ENCODE results near the gene MTG2.
A peak's percentile ranks its signal among the peaks of the same experiment; 100 is the strongest.
"Not testable (repeated sequence)": the region's sequence is repeated elsewhere in the genome, so short reads cannot be mapped to it uniquely, and the experiment has no call there.

The MTG2 gene

DNA sequence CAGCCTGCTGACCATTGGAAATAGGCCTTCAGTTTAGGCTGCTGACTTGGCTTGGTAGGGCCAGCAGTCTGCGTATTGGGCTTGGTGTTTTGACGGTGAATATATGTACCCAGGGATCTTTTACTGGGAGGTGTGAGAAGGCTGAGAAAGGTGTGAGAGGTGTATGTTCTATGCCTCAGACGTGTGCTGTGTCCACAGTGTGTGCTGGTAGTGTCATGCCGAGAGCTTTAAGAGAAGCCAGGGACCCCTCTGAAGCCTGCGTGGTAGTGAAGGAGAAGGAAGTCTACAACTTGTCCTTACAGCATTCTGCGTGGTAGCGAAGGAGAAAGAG is 37.2 kb upstream of the MTG2 start:
- no peak for DNase-seq (ENCODE audit: low read depth)

GRCh38 chr20:62146019-62146755 is 36.6 kb upstream of the MTG2 start:
- no peak for DNase-seq (ENCODE audit: low read depth)

DNA sequence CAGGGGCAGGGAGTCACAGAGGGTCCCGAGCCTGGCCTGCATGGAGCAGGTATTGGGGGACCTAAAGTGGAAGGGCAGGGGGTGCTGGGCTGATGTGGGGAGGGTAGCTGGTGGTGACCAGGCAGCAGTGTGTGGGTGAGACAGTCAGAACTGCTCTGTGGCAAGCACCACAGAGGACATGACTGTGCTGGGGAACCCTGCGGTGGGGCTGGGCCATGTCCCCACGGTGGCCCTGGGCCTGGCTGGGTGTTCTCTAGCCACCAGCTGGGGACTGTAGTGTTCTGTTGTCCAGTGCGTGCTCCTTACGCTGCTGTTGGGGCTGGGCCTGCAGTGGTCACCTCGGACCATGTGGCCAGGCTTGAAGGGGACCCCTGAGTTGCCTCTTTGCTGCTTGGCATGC is 35.7 kb upstream of the MTG2 start:
- DNase-seq (ENCODE audit: low read depth) = no peak

DNA sequence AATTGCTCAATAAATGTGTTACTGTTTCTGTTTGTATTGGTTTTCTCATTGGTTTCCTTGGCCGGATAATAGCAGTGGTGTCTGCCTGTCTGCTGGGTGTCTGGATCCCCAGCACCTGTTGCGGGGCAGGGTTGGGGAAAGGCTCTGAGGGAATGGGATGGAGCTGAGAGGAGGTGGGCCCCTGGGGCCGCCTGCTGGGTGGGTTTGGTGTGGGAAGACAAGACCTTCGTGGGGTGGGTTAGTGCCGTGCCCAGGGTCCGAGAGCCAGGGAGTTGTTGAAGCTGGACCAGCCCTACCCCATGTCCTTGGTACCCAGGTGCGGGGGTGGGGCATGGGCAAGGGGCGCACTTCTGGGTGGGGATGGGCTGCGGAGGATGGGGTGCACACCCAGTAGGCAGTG is 35.3 kb upstream of the MTG2 start:
- DNase-seq (ENCODE audit: low read depth) = no peak

GRCh38 chr20:62148383-62148782 is 34.4 kb upstream of the MTG2 start:
- DNase-seq (ENCODE audit: low read depth) = not testable (repeated sequence)

GRCh38 chr20:62148908-62149314 is 33.9 kb upstream of the MTG2 start:
- DNase-seq (ENCODE audit: low read depth) = no peak

DNA sequence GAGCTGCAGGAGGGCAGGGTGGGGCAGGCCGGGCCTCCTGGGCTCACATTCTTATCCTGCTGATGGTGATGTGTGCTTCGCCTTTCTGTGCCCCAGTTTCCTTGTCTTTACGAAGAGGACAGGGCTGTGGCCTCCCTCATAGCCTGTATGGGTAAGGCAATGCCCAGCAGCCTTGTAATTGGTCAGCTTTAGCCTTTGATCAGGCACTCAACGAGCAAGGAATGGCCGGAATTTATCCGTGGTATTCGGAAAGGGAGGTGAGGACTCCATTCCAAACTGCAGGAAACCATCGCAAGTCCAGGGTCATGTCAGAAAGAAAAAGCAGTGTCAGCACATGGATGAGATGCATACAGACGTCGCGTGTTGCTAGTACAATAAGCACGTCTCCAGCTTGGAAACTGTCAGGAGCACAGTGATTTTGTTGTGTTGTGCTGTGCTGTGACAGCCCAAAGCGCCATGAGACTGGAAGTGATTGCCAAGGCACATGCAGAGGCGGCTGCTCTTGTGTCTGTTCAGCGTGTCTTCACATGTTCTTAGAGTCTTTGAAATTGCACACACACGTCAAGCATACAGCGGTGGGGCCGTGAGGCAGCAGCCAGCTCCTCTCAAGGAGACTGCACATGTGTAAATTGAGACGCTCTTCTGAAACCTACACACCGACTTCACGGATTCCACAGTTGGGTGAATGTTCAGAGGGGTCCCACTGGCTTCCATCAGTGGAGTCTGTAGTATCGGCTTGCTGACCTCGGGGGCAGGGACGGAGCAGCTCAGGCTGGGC is 33.1 kb upstream of the MTG2 start:
- DNase-seq (ENCODE audit: low read depth) = no peak

GRCh38 chr20:62150310-62150575 is 32.6 kb upstream of the MTG2 start:
- no peak for DNase-seq (ENCODE audit: low read depth)

GRCh38 chr20:62151225-62151624 is 31.6 kb upstream of the MTG2 start:
- DNase-seq (ENCODE audit: low read depth) = no peak

- DNase-seq (ENCODE audit: low read depth) = no peak
Observed at GRCh38 chr20:62151835-62152364, 30.9 kb upstream of the MTG2 start.

- no peak for DNase-seq (ENCODE audit: low read depth)
Observed at GRCh38 chr20:62155428-62156253, 27.2 kb upstream of the MTG2 start.

DNA sequence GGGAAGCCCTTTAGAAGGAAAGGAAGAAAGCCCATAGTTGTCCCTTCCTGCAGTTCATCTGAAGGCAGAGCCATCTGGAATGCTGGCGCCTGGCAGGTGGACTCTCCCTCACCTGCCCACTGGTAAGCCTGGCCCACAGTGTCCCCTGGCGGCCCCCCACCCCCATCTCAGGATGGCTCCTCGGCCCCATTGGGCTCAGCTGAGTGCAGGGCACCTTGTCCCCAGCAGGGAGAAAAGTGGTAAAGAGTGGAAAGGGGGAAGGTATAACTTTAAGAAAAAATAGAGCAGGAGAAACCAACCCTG is 26.6 kb upstream of the MTG2 start:
- DNase-seq (ENCODE audit: low read depth) = no peak

DNA sequence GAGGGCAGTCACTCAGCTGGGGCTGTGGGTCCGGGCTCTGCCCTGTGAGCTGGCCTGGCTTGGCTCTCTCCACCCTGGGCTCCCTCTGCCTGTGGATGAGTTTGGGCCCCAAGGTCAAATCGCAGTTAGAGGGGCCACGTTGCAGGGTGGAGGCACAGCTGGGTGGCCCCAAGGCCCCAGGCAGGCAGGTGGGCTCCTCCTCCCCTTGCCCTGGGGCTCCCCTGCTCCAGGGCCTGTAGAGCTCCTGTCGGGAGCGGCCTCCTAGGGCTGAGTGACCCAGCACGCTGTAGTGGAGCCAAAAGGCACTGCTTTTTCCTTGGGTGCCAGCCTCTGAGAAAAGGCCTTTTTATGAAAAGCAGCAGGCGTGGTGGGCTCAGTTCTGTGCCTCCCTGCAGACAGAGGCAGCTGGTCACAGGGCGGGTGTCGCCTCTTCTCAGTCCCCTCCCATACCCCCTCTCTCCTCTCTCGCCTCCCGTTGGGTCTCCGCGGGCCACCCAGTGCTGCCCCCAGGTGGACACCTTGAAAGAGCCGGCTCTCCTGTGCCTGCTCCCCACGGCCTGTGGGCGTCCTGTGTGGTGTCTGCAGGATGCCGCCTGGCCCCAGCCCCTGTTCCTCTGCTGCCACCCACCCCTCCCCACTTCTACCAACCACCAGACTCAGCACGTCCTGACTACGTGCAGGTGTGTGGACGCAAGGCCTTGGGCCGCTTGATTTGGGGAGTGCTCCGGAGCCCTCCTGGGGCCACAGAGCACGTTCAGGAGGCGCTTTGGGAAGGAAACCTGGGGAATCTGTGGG is 26.0 kb upstream of the MTG2 start:
- DNase-seq (ENCODE audit: low read depth) = no peak

- no peak for DNase-seq (ENCODE audit: low read depth)
Observed at GRCh38 chr20:62157387-62158087, 25.3 kb upstream of the MTG2 start.

- DNase-seq (ENCODE audit: low read depth) = no peak
Observed at GRCh38 chr20:62158088-62158400, 24.8 kb upstream of the MTG2 start.

DNA sequence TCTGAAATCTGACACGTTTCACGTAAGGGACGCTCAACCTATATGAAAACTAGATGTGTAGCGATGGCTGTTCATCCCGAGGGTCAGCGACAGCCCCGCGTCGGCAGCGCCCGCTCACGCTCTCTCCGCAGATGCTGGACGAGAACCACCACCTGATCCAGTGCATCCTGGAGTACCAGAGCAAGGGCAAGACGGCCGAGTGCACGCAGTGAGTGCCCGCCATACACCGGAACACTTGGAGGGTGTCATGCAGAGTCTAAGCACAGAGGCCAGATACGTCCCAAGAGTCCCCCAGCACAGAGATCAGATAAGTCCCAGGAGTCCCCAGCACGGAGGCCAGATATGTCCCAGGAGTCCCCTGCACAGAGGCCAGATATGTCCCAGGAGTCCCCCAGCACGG is 24.3 kb upstream of the MTG2 start:
- DNase-seq (ENCODE audit: low read depth) = no peak

GRCh38 chr20:62159052-62159451 is 23.8 kb upstream of the MTG2 start:
- DNase-seq (ENCODE audit: low read depth) = no peak

DNA sequence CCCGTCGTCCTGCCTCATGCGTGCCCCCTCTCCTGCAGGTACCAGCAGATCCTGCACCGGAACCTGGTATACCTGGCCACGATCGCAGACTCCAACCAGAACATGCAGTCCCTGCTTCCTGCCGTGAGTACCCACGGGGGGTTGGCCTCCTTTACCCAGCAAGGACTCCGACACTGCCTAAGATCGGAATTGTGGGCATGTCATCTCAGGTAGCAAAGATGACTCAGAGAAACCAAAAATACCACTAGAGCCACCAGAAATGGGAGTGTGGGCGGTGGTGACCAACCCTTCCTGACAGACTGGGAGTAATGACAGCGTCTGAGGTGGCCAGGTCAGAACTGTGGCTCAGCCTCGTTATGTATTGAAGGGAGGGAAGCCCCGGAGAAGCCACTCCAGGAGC is 23.0 kb upstream of the MTG2 start:
- DNase-seq (ENCODE audit: low read depth) = no peak

GRCh38 chr20:62160253-62160652 is 22.6 kb upstream of the MTG2 start:
- no peak for DNase-seq (ENCODE audit: low read depth)

DNA sequence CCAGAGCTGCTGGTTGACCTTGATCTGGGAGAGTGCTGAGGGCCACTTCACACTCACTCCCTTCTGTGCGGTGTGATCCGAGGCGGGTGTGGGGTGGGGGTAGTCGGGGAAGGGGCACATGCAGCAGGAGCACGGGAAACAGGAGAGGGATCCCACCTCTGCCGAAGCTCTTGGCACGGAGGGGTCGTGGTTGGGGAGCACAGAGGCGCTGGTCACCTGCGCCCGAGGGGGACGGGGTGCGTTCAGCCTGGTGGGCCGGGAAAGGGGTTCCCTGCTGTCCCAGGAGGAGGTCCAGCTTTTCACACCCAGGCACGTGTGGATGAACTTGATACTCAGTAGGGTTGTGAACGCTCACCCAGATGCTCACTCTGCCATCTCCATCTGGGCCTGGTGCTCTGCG is 22.0 kb upstream of the MTG2 start:
- no peak for DNase-seq (ENCODE audit: low read depth)

GRCh38 chr20:62161347-62161746 is 21.5 kb upstream of the MTG2 start:
- peak; percentile 80 for DNase-seq (ENCODE audit: low read depth)

All from amniotic epithelial cell (primary cell).